ENCODE measurements around the gene PAX6.

DNA sequence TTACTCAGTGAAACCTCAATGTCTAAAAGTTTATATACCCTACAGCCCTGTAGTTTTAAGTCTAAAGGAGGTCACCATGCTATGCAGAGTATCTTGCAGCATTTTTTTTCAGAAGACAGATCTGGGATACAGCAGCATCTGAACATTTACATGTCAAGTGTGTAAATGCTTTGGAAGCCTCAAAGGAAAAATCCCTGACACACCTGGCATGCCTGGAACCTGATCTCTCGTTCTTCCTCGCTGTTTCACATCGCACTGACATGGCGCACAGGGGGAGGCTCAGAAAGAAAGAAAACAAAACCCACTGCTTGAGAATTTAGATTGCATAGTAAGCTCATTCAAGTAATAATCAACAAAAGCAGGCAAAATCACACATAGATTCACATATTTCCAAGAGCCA is 31.0 kb downstream of the PAX6 start:
- TF ChIP-seq, protein P1, sequence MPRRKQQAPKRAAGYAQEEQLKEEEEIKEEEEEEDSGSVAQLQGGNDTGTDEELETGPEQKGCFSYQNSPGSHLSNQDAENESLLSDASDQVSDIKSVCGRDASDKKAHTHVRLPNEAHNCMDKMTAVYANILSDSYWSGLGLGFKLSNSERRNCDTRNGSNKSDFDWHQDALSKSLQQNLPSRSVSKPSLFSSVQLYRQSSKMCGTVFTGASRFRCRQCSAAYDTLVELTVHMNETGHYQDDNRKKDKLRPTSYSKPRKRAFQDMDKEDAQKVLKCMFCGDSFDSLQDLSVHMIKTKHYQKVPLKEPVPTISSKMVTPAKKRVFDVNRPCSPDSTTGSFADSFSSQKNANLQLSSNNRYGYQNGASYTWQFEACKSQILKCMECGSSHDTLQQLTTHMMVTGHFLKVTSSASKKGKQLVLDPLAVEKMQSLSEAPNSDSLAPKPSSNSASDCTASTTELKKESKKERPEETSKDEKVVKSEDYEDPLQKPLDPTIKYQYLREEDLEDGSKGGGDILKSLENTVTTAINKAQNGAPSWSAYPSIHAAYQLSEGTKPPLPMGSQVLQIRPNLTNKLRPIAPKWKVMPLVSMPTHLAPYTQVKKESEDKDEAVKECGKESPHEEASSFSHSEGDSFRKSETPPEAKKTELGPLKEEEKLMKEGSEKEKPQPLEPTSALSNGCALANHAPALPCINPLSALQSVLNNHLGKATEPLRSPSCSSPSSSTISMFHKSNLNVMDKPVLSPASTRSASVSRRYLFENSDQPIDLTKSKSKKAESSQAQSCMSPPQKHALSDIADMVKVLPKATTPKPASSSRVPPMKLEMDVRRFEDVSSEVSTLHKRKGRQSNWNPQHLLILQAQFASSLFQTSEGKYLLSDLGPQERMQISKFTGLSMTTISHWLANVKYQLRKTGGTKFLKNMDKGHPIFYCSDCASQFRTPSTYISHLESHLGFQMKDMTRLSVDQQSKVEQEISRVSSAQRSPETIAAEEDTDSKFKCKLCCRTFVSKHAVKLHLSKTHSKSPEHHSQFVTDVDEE (CRISPR knock-in tag; IDR thresholded peaks at IDR 0.05): no peak
- TF ChIP-seq ZFP30 (CRISPR knock-in tag; IDR thresholded peaks at IDR 0.05) (no peak), BACH2 (CRISPR knock-in tag; IDR thresholded peaks at IDR 0.05; ENCODE audit: borderline replicate concordance) (no peak), TCF4 (CRISPR knock-in tag; IDR thresholded peaks at IDR 0.05; ENCODE audit: borderline replicate concordance) (no peak), ZFP3 (CRISPR knock-in tag; IDR thresholded peaks at IDR 0.05) (no peak), ZNF8 (CRISPR knock-in tag; IDR thresholded peaks at IDR 0.05) (no peak), ZC3H10 (CRISPR knock-in tag; IDR thresholded peaks at IDR 0.05) (no peak), PPARA (CRISPR knock-in tag; IDR thresholded peaks at IDR 0.05; ENCODE audit: borderline replicate concordance) (no peak), SNAI2 (CRISPR knock-in tag; IDR thresholded peaks at IDR 0.05) (no peak), TOX (CRISPR knock-in tag; IDR thresholded peaks at IDR 0.05; ENCODE audit: borderline replicate concordance) (no peak), GLIS3 (CRISPR knock-in tag; IDR thresholded peaks at IDR 0.05) (no peak), ARNTL (CRISPR knock-in tag; IDR thresholded peaks at IDR 0.05; ENCODE audit: borderline replicate concordance, low read depth) (no peak)
- TF ChIP-seq, protein P2, sequence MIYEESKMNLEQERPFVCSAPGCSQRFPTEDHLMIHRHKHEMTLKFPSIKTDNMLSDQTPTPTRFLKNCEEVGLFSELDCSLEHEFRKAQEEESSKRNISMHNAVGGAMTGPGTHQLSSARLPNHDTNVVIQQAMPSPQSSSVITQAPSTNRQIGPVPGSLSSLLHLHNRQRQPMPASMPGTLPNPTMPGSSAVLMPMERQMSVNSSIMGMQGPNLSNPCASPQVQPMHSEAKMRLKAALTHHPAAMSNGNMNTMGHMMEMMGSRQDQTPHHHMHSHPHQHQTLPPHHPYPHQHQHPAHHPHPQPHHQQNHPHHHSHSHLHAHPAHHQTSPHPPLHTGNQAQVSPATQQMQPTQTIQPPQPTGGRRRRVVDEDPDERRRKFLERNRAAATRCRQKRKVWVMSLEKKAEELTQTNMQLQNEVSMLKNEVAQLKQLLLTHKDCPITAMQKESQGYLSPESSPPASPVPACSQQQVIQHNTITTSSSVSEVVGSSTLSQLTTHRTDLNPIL (CRISPR knock-in tag; IDR thresholded peaks at IDR 0.05; ENCODE audit: low read depth): no peak
